ENCODE data around the gene ANKRD29. TPM values are rescaled to one million over a fixed set of nuclear protein-coding genes. Genes with fewer than 3 reads are reported as not detected.

The ANKRD29 gene
- polyA plus RNA-seq, 1 of the 3 experiments (the other 2 are of a cell fraction): 8.2 TPM

GRCh38 chr18:23617412-23618014, 45.2 kb downstream of the ANKRD29 start:
- Histone ChIP-seq H4K20me1 (ENCODE audit: insufficient read depth) (no peaks in the 10 kb centered on the region), H3K4me3 (ENCODE audit: low read depth in 2 of 2, low read length in 1 of 2) (no peak overlapping the region), H3K79me2 (ENCODE audit: insufficient read depth) (no peaks in the 10 kb centered on the region), H3K36me3 (replicated peaks in 1 of 2; ENCODE audit: control insufficient read depth in 1 of 2, insufficient read depth in 2 of 2, low read length in 1 of 2) (no peaks in the 10 kb centered on the region), H3K9ac (no peak overlapping the region), H3K27ac (ENCODE audit: low read depth in 2 of 2, low read length in 1 of 2) (no peak overlapping the region), H3F3A (replicated peaks; ENCODE audit: insufficient read depth) (no peaks in the 10 kb centered on the region), H3K4me1 (ENCODE audit: control insufficient read depth in 1 of 2, insufficient read depth in 2 of 2, low read depth in 1 of 2, low read length in 1 of 2) (peaks cover 0 to 5% of the 10 kb centered on the region in 2 experiments; a peak in 1 of 4 replicates), H3K4me2 (no peak overlapping the region), H3K9me3 (no peaks in the 10 kb centered on the region), H2AFZ (ENCODE audit: low read depth) (no peak overlapping the region), H3K27me3 (ENCODE audit: insufficient read depth) (no peaks in the 10 kb centered on the region), H3K9me2 (no peaks in the 10 kb centered on the region)
- ChIA-PET POLR2A (no interaction called here), CTCF (no interaction called here)
- TF ChIP-seq FOXJ3 (CRISPR knock-in tag; IDR thresholded peaks at IDR 0.05) (no peak), EZH2phosphoT487 (IDR thresholded peaks at IDR 0.05; ENCODE audit: borderline replicate concordance, low read depth) (no peak), MAX (IDR thresholded peaks at IDR 0.05; ENCODE audit: low read depth) (no peak), SMC3 (IDR thresholded peaks at IDR 0.05; ENCODE audit: low read depth, low read length) (no peak), CHD2 (IDR thresholded peaks at IDR 0.05; ENCODE audit: low read length, partially characterized antibody) (no peak), TEAD4 (IDR thresholded peaks at IDR 0.05; ENCODE audit: borderline replicate concordance, insufficient read depth) (no peak), FOSL2 (IDR thresholded peaks at IDR 0.05; ENCODE audit: borderline replicate concordance, low read depth) (no peak), GABPA (IDR thresholded peaks at IDR 0.05; ENCODE audit: low read depth) (no peak), MEF2A (IDR thresholded peaks at IDR 0.05; ENCODE audit: borderline replicate concordance, low read depth) (no peak), TCF12 (IDR thresholded peaks at IDR 0.05) (no peak), EP300 (IDR thresholded peaks at IDR 0.05; ENCODE audit: borderline replicate concordance in 1 of 2, low read depth in 1 of 2, low read length in 1 of 2) (no peak), TAF1 (IDR thresholded peaks at IDR 0.05; ENCODE audit: borderline replicate concordance, low read depth, low read length) (no peak), MXI1 (IDR thresholded peaks at IDR 0.05; ENCODE audit: low read depth, low read length) (no peak), JUND (IDR thresholded peaks at IDR 0.05) (no peak), RCOR1 (IDR thresholded peaks at IDR 0.05; ENCODE audit: low read length) (no peak)
- TF ChIP-seq, protein P1, sequence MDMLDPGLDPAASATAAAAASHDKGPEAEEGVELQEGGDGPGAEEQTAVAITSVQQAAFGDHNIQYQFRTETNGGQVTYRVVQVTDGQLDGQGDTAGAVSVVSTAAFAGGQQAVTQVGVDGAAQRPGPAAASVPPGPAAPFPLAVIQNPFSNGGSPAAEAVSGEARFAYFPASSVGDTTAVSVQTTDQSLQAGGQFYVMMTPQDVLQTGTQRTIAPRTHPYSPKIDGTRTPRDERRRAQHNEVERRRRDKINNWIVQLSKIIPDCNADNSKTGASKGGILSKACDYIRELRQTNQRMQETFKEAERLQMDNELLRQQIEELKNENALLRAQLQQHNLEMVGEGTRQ (IDR thresholded peaks at IDR 0.05; ENCODE audit: borderline replicate concordance, low read depth, low read length): no peak
- TF ChIP-seq, protein P2, sequence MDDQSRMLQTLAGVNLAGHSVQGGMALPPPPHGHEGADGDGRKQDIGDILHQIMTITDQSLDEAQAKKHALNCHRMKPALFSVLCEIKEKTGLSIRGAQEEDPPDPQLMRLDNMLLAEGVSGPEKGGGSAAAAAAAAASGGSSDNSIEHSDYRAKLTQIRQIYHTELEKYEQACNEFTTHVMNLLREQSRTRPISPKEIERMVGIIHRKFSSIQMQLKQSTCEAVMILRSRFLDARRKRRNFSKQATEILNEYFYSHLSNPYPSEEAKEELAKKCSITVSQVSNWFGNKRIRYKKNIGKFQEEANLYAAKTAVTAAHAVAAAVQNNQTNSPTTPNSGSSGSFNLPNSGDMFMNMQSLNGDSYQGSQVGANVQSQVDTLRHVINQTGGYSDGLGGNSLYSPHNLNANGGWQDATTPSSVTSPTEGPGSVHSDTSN (IDR thresholded peaks at IDR 0.05): no peak
- TF ChIP-seq, protein P3, sequence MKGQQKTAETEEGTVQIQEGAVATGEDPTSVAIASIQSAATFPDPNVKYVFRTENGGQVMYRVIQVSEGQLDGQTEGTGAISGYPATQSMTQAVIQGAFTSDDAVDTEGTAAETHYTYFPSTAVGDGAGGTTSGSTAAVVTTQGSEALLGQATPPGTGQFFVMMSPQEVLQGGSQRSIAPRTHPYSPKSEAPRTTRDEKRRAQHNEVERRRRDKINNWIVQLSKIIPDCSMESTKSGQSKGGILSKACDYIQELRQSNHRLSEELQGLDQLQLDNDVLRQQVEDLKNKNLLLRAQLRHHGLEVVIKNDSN (IDR thresholded peaks at IDR 0.05; ENCODE audit: borderline replicate concordance, low read depth): no peak
- no peak for DNase-seq
- WGBS (ENCODE audit: low lambda C conversion rate): 68% methylated on average over 4 of the region's 4 CpGs

Data from SK-N-SH (cell line).